H1 (cell line): Measurements from ENCODE around the gene MYH8. TPM values are rescaled to one million over a fixed set of nuclear protein-coding genes. Genes with fewer than 3 reads are reported as not detected.

ENCODE experiments used
- CTCF ChIA-PET: fragments of 300-600 bp; sonication (Branson Sonifier 250); formaldehyde crosslinking; loops from one replicate; lab custom pipeline; 2021; ENCODE audit not compliant: partially characterized antibody; lab: Charles Lee
- POLR2A ChIA-PET: fragments of 300-600 bp; sonication (Branson Sonifier 250); formaldehyde crosslinking; loops from one replicate; lab custom pipeline; 2021; ENCODE audit warnings: inconsistent platforms; ENCODE audit not compliant: partially characterized antibody; lab: Charles Lee
- DNase-seq, 2 experiments: peaks; one replicate each; pipeline versions ENCODE4 v3.0.0 to v3.0.0-alpha.2; 2010 to 2022; ENCODE audit warnings: low spot score in 2 of 2, low read depth in 1 of 2, mixed read lengths in 1 of 2
- FAIRE-seq: peaks from 2 replicates; lab custom pipeline; 2011; peaks lifted over from hg19 to GRCh38; lab: Jason Lieb, UNC
- H2AFZ ChIP-seq: 2 replicates; pipeline ENCODE4 v1.8.1; 2012; ENCODE audit warnings: low read length, inconsistent platforms
- H2AK5ac ChIP-seq: 2 replicates; pipeline ENCODE4 v1.6.1; 2013; ENCODE audit warnings: low read depth, low read length
- H2BK120ac ChIP-seq: replicated peaks from 2 replicates; pipeline ENCODE3; 2013; ENCODE audit warnings: low read depth, low read length, inconsistent platforms
- H2BK12ac ChIP-seq: 2 replicates; pipeline ENCODE4 v1.6.1; 2013; ENCODE audit warnings: low read depth, low read length
- H2BK15ac ChIP-seq: 2 replicates; pipeline ENCODE4 v1.6.1; 2013; ENCODE audit warnings: low read length
- H2BK20ac ChIP-seq: 2 replicates; pipeline ENCODE4 v1.6.1; 2013; ENCODE audit warnings: low read length
- H2BK5ac ChIP-seq: 2 replicates; pipeline ENCODE4 v1.6.1; 2013; ENCODE audit warnings: low read depth, low read length
- H3K14ac ChIP-seq: 2 replicates; pipeline ENCODE4 v1.6.1; 2013; ENCODE audit warnings: inconsistent platforms; ENCODE audit not compliant: insufficient read length
- H3K18ac ChIP-seq: 2 replicates; pipeline ENCODE4 v1.6.1; 2013; ENCODE audit warnings: low read length; ENCODE audit errors: extremely low read depth
- H3K23ac ChIP-seq: 2 replicates; pipeline ENCODE4 v1.6.1; 2013; ENCODE audit warnings: inconsistent platforms; ENCODE audit not compliant: insufficient read length
- H3K23me2 ChIP-seq: 2 replicates; pipeline ENCODE4 v1.6.1; 2013; ENCODE audit warnings: low read depth, low read length
- H3K27ac ChIP-seq: 2 replicates; pipeline ENCODE4 v1.6.1; 2011; ENCODE audit warnings: low read depth, low read length, inconsistent platforms
- H3K27me3 ChIP-seq, 4 experiments: replicated peaks in 1 of 4; 1 replicate in 1 of 4; 2 replicates in 3 of 4; pipeline versions ENCODE4 v1.6.1 to v1.8.1; 2011 to 2013; ENCODE audit warnings: low read length in 3 of 4, mild to moderate bottlenecking in 3 of 4, inconsistent platforms in 2 of 4, mixed read lengths in 2 of 4, moderate library complexity in 1 of 4; ENCODE audit not compliant: control insufficient read depth in 3 of 4, insufficient read depth in 3 of 4; ENCODE audit errors: extremely low read depth in 1 of 4
- H3K36me3 ChIP-seq, 4 experiments: 2 replicates each; pipeline versions ENCODE4 v1.6.1 to v1.8.1; 2011 to 2013; ENCODE audit warnings: mild to moderate bottlenecking in 4 of 4, low read length in 3 of 4, moderate library complexity in 2 of 4, control low read depth in 1 of 4, inconsistent platforms in 1 of 4; ENCODE audit not compliant: insufficient read depth in 4 of 4, control insufficient read depth in 2 of 4
- H3K4ac ChIP-seq: replicated peaks from 2 replicates; pipeline ENCODE3; 2013; ENCODE audit warnings: low read length, low read depth, mixed read lengths, inconsistent platforms; ENCODE audit not compliant: insufficient read length
- H3K4me1 ChIP-seq, 4 experiments: replicated peaks in 1 of 4; 1 replicate in 1 of 4; 2 replicates in 3 of 4; pipeline versions ENCODE4 v1.6.1 to v1.8.1; 2011 to 2013; ENCODE audit warnings: low read length in 3 of 4, inconsistent platforms in 2 of 4, mixed read lengths in 1 of 4; ENCODE audit not compliant: insufficient read depth in 4 of 4, control insufficient read depth in 3 of 4
- H3K4me2 ChIP-seq, 2 experiments: 2 replicates each; pipeline versions ENCODE4 v1.6.1 to v1.8.1; 2011 to 2013; ENCODE audit warnings: low read depth in 2 of 2, low read length in 2 of 2, control low read depth in 1 of 2, inconsistent platforms in 1 of 2, mild to moderate bottlenecking in 1 of 2; ENCODE audit not compliant: insufficient read depth in 1 of 2
- H3K4me3 ChIP-seq, 4 experiments: fragments of 200-600, 300-600 bp in 1 of 4; sonication (generic), shearing (Covaris generic), sonication (Bioruptor Twin) in 1 of 4; 2 replicates each; pipeline versions ENCODE4 v1.5.1 to v1.8.1; 2011 to 2016; ENCODE audit warnings: low read length in 4 of 4, low read depth in 3 of 4, control low read depth in 2 of 4, inconsistent platforms in 2 of 4, mild to moderate bottlenecking in 2 of 4, mixed read lengths in 1 of 4, moderate library complexity in 1 of 4; ENCODE audit not compliant: insufficient read depth in 2 of 4; ENCODE audit errors: extremely low read depth in 1 of 4
- H3K56ac ChIP-seq: replicated peaks from 2 replicates; pipeline ENCODE3; 2013; ENCODE audit warnings: low read depth, mild to moderate bottlenecking, mixed read lengths, low read length, inconsistent platforms; ENCODE audit not compliant: insufficient read length
- H3K79me1 ChIP-seq: 2 replicates; pipeline ENCODE4 v1.6.1; 2013; ENCODE audit warnings: low read depth, low read length, control low read depth
- H3K79me2 ChIP-seq, 2 experiments: 2 replicates each; pipeline versions ENCODE4 v1.6.1 to v1.8.1; 2012 to 2013; ENCODE audit warnings: low read length in 2 of 2, mild to moderate bottlenecking in 2 of 2, inconsistent platforms in 1 of 2; ENCODE audit not compliant: insufficient read depth in 2 of 2, control insufficient read depth in 1 of 2
- H3K9ac ChIP-seq, 4 experiments: replicated peaks in 1 of 4; 1 replicate in 1 of 4; 2 replicates in 3 of 4; pipeline versions ENCODE4 v1.6.1 to v1.8.1; 2011 to 2013; ENCODE audit warnings: low read depth in 3 of 4, low read length in 3 of 4, control low read depth in 2 of 4, mild to moderate bottlenecking in 2 of 4, moderate library complexity in 2 of 4, inconsistent platforms in 1 of 4; ENCODE audit errors: extremely low read depth in 1 of 4
- H3K9me3 ChIP-seq, 2 experiments: 2 replicates each; pipeline versions ENCODE4 v1.6.1 to v1.8.1; 2012 to 2013; ENCODE audit warnings: mild to moderate bottlenecking in 2 of 2, moderate library complexity in 2 of 2, control low read depth in 1 of 2, inconsistent platforms in 1 of 2, low read depth in 1 of 2, low read length in 1 of 2, mixed read lengths in 1 of 2; ENCODE audit not compliant: insufficient read depth in 2 of 2
- H4K20me1 ChIP-seq, 2 experiments: replicated peaks in 1 of 2; 2 replicates each; pipeline versions ENCODE3 to v1.8.1; 2011 to 2013; ENCODE audit warnings: inconsistent platforms in 2 of 2, low read length in 2 of 2, mild to moderate bottlenecking in 1 of 2; ENCODE audit not compliant: insufficient read depth in 2 of 2, control insufficient read depth in 1 of 2
- H4K5ac ChIP-seq: 2 replicates; pipeline ENCODE4 v1.6.1; 2013; ENCODE audit warnings: low read length, low read depth, mixed read lengths, inconsistent platforms; ENCODE audit not compliant: insufficient read length
- H4K8ac ChIP-seq: 2 replicates; pipeline ENCODE4 v1.8.0; 2013; ENCODE audit warnings: mild to moderate bottlenecking, moderate library complexity, low read length, inconsistent platforms; ENCODE audit not compliant: insufficient read depth; ENCODE audit errors: extremely low read depth
- H4K91ac ChIP-seq: replicated peaks from 2 replicates; pipeline ENCODE3; 2013; ENCODE audit warnings: low read length, mixed read lengths, inconsistent platforms; ENCODE audit not compliant: insufficient read length
- BRCA1 ChIP-seq: IDR thresholded peaks from 2 replicates; pipeline ENCODE4 v1.6.1; 2012; ENCODE audit warnings: low read depth, low read length, improper control_type of control experiment
- MAFK ChIP-seq: IDR thresholded peaks from 2 replicates; pipeline ENCODE4 v1.6.1; 2012; ENCODE audit warnings: low read depth, mild to moderate bottlenecking, improper control_type of control experiment, low read length
- SIN3A ChIP-seq, 2 experiments: IDR thresholded peaks in 1 of 2; conservative IDR thresholded peaks in 1 of 2; 2 replicates each; pipeline ENCODE4 v1.6.1; 2011 to 2012; ENCODE audit warnings: low read length in 2 of 2, improper control_type of control experiment in 1 of 2, low read depth in 1 of 2, mild to moderate bottlenecking in 1 of 2
- TEAD4 ChIP-seq: IDR thresholded peaks from 2 replicates; pipeline ENCODE4 v1.6.1; 2012; ENCODE audit warnings: low read depth, low read length, inconsistent platforms, mixed read lengths
- USF2 ChIP-seq: IDR thresholded peaks from 2 replicates; pipeline ENCODE4 v1.6.1; 2011; ENCODE audit warnings: low read length, improper control_type of control experiment
- WGBS, 2 experiments: shearing (Covaris generic) in 1 of 2; methylation state at CpG; one replicate each; pipeline versions ENCODE4 v1.1.6 to v1.1.7; 2013 to 2015; ENCODE audit warnings: low lambda C conversion rate in 2 of 2, mixed read lengths in 2 of 2, inconsistent platforms in 1 of 2, low coverage in 1 of 2, missing lambda C conversion rate in 1 of 2; ENCODE audit not compliant: insufficient replicate concordance in 2 of 2, insufficient coverage in 1 of 2, insufficient read length in 1 of 2; ENCODE audit errors: extremely low coverage in 1 of 2, missing lambda C conversion rate in 1 of 2; 5-methylcytosine and 5-hydroxymethylcytosine counted together
- polyA plus RNA-seq, 7 experiments: library from polyadenylated mRNA; depleted of rRNA in 3 of 7; stranded (reverse) in 5 of 7; unstranded in 2 of 7; fragments of >200 nt in 5 of 7; fragments of 200-250 nt in 2 of 7; gene quantifications; 1 replicate in 5 of 7; 2 replicates in 1 of 7; 4 replicates in 1 of 7; pipeline versions ENCODE4 v1.2.1 to v1.2.3, GENCODE V29; 2011 to 2013; ENCODE audit warnings: missing spikeins in 2 of 7, mixed read lengths in 2 of 7
- total RNA-seq: library from RNA; stranded (reverse); fragmentation: NEBNext Ultra II Directional; extraction: Animal tissue kit (Norgen Biotek cat#: 25700); gene quantifications from 2 replicates; pipeline ENCODE4 v1.2.1, GENCODE V29; 2021

The MYH8 gene
- total and polyA plus RNA-seq, 2 of the 8 experiments (the other 6 are each of a cell fraction or from before 2014, with no cell fraction given) = not detected

DNA sequence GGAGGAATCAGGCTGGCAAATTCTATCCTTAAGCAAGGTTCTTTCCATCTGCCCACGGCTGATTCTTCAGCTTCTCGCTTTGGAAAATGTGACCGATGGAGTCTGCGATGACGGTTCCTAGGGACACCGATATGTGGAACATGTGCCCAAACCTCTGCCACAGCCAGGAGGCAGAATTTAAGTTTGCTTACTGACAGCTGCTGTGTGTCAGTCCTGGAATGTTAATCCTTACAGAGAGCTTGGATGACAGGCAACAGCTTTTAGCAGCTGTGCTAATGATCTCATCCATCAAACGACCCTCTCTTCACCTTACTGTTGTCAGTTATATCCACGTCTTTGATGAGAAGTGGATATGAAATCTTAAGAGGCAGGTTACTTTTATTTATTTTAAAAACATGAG, 37.6 kb downstream of the MYH8 start:
- Histone ChIP-seq H4K20me1 (no peaks in the 10 kb centered on the region), H2BK20ac (no peak overlapping the region), H3K4me2 (no peak overlapping the region), H3K4ac (no peak overlapping the region), H2BK15ac (no peak overlapping the region), H3K4me3 (no peak overlapping the region), H3K23ac (no peak overlapping the region), H3K9ac (no peak overlapping the region), H4K8ac (no peak overlapping the region), H2BK120ac (no peak overlapping the region), H4K91ac (no peak overlapping the region), H3K56ac (no peak overlapping the region), H3K14ac (no peak overlapping the region), H2BK5ac (no peak overlapping the region), H3K36me3 (no peaks in the 10 kb centered on the region), H2AFZ (no peak overlapping the region), H3K27ac (no peak overlapping the region), H3K27me3 (no peaks in the 10 kb centered on the region), H2BK12ac (no peak overlapping the region), H3K4me1 (peaks cover 0 to 3% (median 0%) of the 10 kb centered on the region in 4 experiments; a peak in 3 of 7 replicates), H3K23me2 (no peaks in the 10 kb centered on the region; the same call in 1 of the 2 replicates), H3K9me3 (no peaks in the 10 kb centered on the region), H3K79me1 (no peaks in the 10 kb centered on the region), H3K18ac (no peak overlapping the region), H2AK5ac (no peak overlapping the region), H3K79me2 (no peaks in the 10 kb centered on the region), H4K5ac (no peak overlapping the region)
- DNase-seq = no peak
- POLR2A ChIA-PET = no interaction called here
- CTCF ChIA-PET = interaction anchor here (1.0 to 1.4 kb wide), 4 partner anchors 14 to 234 kb away, joined by 3 to 7 read pairs (median 4); no protein-coding TSS in a partner anchor
- 85% methylated on average over 8 of the region's 8 CpGs; no CpG with 5 or more reads in 1 of the 2 experiments for WGBS, 2 experiments
- FAIRE-seq = no peak
- TF ChIP-seq TEAD4 = peak; percentile 73
- TF ChIP-seq USF2 = no peak
- peak; percentile 92 to 94 for TF ChIP-seq SIN3A (conservative IDR thresholded peaks at IDR 0.05 in 1 of 2, IDR thresholded peaks at IDR 0.05 in 1 of 2; ENCODE audit: low read depth in 1 of 2, low read length in 2 of 2)
- TF ChIP-seq BRCA1 = no peak
- TF ChIP-seq MAFK = no peak
